ENCODE data around the gene PRKCA.

GRCh38 chr17:66740226-66740625, 437.8 kb downstream of the PRKCA start:
- TF ChIP-seq POLR2A (IDR thresholded peaks at IDR 0.05), result no peak
- no peak for TF ChIP-seq CTCF (IDR thresholded peaks at IDR 0.05)
- TF ChIP-seq EP300 (IDR thresholded peaks at IDR 0.05), result no peak

All from ovary (tissue), 3 donors.